Left colon (tissue), 2 donors: ENCODE measurements around the gene NKX1-2. TPM values are rescaled to one million over a fixed set of nuclear protein-coding genes. Genes with fewer than 3 reads are reported as not detected.

ENCODE experiments used
- ATAC-seq: fragments of 200-7000 bp; cut with Tn5 transposase; one replicate; pipeline ENCODE4 v1.9.1; 2020; ENCODE audit warnings: mild to moderate bottlenecking, moderate library complexity
- DNase-seq, 2 donors: peaks; one replicate each; pipeline ENCODE4 v3.0.0-alpha.2; 2020
- intact Hi-C, 2 donors: fragments of 100-400 bp; cut with DNase I in 1 of 2; cut with micrococcal nuclease in 1 of 2; formaldehyde crosslinking; loops; one replicate each; pipeline versions ENCODE4 v1.11.2 to v1.14.0; 2022; cut with DNase I, micrococcal nuclease
- long read RNA-seq: library from polyadenylated mRNA; unstranded; transcript quantifications from one replicate; pipeline ENCODE4 v2.0.0, GENCODE V29; 2021
- total RNA-seq, 2 donors: library from RNA; stranded (reverse); fragmentation: NEBNext Ultra II Directional; extraction: Animal tissue kit (Norgen Biotek cat#: 25700); gene quantifications; one replicate each; pipeline ENCODE4 v1.2.1, GENCODE V29; 2021
- donor health status: DM: no; HTN: no; CAD: no.
- donor health status: DM: yes; HTN: yes; CAD: no.

NKX1-2 gene
- not detected for total RNA-seq
- long read RNA-seq, result 0 reads

DNA sequence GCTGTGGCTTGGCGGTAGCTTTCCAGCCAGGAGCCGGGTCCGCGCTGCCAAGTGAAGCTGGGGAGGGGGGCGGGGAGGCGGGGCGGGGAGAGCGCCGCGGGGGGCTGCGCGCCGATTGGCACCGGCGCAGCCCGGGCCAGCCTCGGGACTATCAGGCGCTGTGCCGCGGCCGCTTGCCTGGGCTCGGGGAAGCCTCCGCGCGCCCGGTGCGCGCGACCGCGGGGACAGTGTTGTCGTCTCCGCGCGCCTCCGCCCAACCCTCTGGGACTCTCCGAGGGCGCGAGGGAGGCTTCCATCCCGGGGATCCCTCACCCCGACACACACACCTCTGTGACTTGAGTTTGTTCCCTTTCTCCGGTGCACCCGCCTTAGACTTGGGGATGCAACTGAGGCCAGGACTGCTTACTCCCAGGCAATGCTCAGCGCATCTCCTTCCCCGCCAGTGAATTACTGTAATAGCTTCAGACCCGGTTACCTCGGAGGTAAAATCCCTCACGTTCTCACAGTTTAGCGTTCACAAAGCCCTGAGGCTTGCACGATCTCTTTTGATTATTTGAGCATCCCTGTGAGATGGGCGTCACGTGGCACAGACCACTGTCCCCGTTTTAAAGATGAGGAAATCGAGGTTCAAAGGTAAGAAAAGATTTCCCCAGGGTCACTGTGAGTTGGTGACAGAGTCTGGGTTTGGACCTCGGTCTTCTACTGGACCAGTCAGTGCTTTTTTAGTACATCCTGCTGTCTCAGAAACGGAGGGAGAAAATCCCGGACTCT is at the start of gene NKX1-2:
NKX1-2 (minus strand) TSS at position 24 of the 771 bp plus-strand sequence. CDS start 92 bp downstream, outside the sequence.
- intact Hi-C loops, result no loop called here
- DNase-seq (no peak), ATAC-seq (no peak)

DNA sequence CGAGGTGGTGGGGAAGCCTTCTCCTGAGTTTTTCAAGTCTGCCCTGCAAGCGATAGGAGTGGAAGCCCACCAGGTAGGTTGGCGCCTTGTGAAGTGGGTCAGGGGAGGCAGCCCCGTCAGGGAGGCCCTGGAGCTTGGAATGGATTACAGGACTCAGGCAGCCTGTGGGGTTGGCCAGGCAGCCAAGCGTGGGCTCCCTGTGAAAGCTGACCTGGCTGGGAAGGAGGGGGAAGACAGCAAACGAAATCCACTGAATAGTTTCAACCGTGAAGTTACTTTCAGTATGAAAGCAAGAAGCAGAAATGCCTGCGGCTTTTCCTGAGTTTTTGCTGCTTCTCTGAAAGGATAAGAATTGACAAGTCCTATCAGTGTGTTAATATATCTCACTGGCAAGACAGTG is 48.2 kb upstream of the NKX1-2 start:
- DNase-seq (no peak), ATAC-seq (no peak)
- intact Hi-C loops, result no loop called here

GRCh38 chr10:124497196-124497881 is 47.5 kb upstream of the NKX1-2 start:
- ATAC-seq (no peak), DNase-seq (no peak)
- intact Hi-C loops, result no loop called here

DNA sequence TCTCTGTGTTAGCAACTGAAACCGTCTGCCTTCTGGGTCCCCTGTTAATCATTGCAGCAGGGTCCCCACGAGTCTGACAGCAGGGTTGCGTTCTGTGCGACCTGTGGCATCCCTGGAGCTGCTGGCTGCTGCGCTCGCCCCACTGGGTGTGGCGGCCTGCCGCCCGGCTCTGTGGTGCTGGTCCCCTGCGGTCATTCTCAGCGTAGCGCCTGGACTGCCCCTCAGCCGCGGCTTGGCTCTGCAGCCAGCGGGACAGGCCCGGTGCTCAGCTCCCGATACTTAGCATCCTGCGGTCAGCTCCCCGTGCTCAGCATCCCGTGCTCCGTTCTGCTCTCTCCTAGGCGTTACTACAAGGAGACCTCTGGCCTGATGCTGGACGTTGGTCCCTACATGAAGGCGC is 46.8 kb upstream of the NKX1-2 start:
- intact Hi-C loops, result no loop called here
- ATAC-seq, result no peak
- no peak for DNase-seq

GRCh38 chr10:124496150-124496549 is 46.3 kb upstream of the NKX1-2 start:
- ATAC-seq (no peak), DNase-seq (no peak)
- intact Hi-C loops, result no loop called here

GRCh38 chr10:124495725-124496124 is 45.9 kb upstream of the NKX1-2 start:
- intact Hi-C loops, result no loop called here
- no peak for DNase-seq
- no peak for ATAC-seq

DNA sequence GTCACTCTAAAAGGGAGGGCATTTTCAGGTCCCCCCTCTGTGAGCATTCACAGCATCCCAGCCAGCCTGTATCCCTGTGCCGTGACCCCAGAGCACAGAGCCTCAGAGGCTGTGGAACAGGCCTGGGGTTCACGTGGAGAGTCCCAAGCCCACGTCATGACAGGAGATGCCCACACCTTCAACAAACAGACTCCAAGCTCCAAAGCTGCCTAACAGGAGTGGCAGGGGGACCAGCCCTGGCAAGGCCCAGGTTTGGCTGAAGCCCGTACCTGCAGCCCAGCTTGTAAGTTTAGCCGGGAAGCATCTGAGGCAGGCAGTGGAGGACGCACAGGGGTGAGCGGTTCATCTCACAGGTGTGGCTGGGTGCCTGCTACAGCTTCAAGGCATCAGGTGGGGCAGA is 45.3 kb upstream of the NKX1-2 start:
- DNase-seq (no peak), ATAC-seq (no peak)
- intact Hi-C loops, result no loop called here

- ATAC-seq (peak; percentile 9), DNase-seq (no peak)
- intact Hi-C loops, result no loop called here
Observed at GRCh38 chr10:124494046-124494807, 44.4 kb upstream of the NKX1-2 start.

DNA sequence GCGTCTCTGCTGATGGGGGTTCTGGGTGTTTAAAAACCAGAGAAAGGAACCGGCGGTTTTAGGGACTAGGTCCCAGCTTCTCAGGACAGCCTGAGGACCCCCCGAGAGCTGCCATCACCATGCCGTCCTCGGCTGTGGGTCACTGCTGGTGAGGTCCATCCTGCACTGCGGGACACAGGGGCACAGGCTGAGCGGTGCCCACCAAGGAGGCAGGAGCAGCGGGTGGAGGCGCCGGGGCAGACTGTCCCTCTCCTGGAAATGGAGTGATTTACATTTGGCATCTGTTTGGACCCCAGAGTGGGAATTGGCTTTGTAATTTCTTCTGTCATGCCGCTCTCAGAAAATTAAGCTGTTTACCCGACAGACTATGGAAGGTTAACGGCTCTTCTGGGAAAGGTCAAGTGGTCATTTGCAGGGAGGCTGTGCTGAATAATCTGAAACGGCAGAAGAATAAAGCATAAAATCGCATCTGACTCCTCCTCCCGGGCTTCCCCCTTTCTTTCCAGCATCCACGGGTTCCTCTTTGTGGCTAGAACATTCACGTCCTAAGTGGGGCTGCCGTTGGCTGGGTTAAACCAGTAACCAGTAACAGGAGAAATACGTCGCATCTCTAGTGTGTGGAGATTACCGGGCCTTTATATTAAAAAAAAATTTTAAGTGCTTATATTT is 43.5 kb upstream of the NKX1-2 start:
- DNase-seq (no peak), ATAC-seq (no peak)
- intact Hi-C loops, result no loop called here

- DNase-seq (no peak), ATAC-seq (no peak)
- intact Hi-C loops, result no loop called here
Observed at GRCh38 chr10:124492266-124492665, 42.4 kb upstream of the NKX1-2 start.

GRCh38 chr10:124491105-124491504 is 41.3 kb upstream of the NKX1-2 start:
- intact Hi-C loops, result no loop called here
- no peak for ATAC-seq
- DNase-seq, result no peak

- intact Hi-C loops, result no loop called here
- ATAC-seq (no peak), DNase-seq (no peak)
Observed at GRCh38 chr10:124486635-124487034, 36.8 kb upstream of the NKX1-2 start.

DNA sequence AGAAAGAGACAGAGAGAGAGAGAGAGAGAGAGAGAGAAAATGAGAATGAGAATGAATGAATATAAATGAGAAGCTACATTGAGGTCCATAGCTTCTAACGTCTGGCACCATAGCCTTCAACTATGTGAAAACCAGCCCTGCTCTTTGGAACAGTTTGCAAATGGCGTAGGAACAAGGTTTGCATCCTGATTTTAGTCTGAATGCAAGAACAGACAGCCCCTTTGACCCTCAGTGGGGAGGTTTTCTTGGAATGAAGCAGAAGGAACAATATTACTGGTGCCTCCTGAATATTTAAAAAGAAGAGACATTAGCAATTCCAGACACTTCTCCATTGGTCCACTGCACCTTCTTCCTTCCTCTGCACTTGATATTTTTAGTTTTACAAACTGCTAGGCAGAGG is 34.8 kb upstream of the NKX1-2 start:
- ATAC-seq (no peak), DNase-seq (no peak)
- intact Hi-C loops, result no loop called here

- no peak for ATAC-seq
- intact Hi-C loops, result no loop called here
Observed at GRCh38 chr10:124484031-124484430, 34.2 kb upstream of the NKX1-2 start.

GRCh38 chr10:124482876-124483275 is 33.0 kb upstream of the NKX1-2 start:
- DNase-seq (no peak), ATAC-seq (no peak)
- intact Hi-C loops, result no loop called here

More at GRCh38 chr10:124484031-124484430, 34.2 kb upstream of the NKX1-2 start:
- no peak for DNase-seq

GRCh38 chr10:124482236-124482800 is 32.5 kb upstream of the NKX1-2 start:
- DNase-seq (no peak), ATAC-seq (no peak)
- intact Hi-C loops, result no loop called here

GRCh38 chr10:124481717-124482116 is 31.9 kb upstream of the NKX1-2 start:
- no peak for ATAC-seq
- DNase-seq, result no peak
- intact Hi-C loops, result no loop called here

DNA sequence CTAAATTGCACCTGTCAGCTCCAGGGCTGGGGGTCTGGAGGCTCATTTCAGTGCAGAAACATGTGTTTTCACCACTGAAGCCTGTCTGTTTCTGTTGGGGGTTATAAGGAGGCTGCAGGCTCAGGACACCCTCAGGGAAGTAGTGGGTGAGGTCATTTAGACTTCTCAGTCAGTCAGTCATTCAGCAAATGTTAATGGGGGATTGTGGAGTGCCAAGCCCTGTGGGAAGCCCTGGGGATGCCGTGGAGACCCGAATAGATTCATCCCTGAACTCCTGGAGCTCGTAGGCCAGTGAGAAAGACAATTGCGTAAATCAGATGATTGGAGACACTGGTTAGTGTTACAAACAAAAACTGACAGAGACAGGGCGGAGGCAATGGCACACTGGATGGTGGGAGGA is 31.0 kb upstream of the NKX1-2 start:
- intact Hi-C loops, result no loop called here
- DNase-seq (no peak), ATAC-seq (no peak)

GRCh38 chr10:124478515-124478914 is 28.7 kb upstream of the NKX1-2 start:
- no peak for ATAC-seq
- intact Hi-C loops, result no loop called here
- DNase-seq, result no peak
